H54 (cell line): ENCODE results near the gene RIN1.
"Not testable (repeated sequence)": the region's sequence is repeated elsewhere in the genome, so short reads cannot be mapped to it uniquely, and the experiment has no call there.

ENCODE experiments used
- DNase-seq: peaks from one replicate; pipeline ENCODE4 v3.0.0; 2011; ENCODE audit warnings: low spot score, mixed read lengths; ENCODE audit not compliant: insufficient read length
- FAIRE-seq: peaks from 3 replicates; lab custom pipeline; 2011; peaks lifted over from hg19 to GRCh38; lab: Jason Lieb, UNC
- POLR2A ChIP-seq: IDR thresholded peaks from 2 replicates; pipeline ENCODE4 v1.6.1; 2011; ENCODE audit warnings: low read depth, mild to moderate bottlenecking, low read length

RIN1 gene

GRCh38 chr11:66365711-66366619, 29.7 kb upstream of the RIN1 start:
- no peak for DNase-seq
- no peak for TF ChIP-seq POLR2A
- no peak for FAIRE-seq

- DNase-seq (no peak), FAIRE-seq (no peak)
- TF ChIP-seq POLR2A, result no peak
These were observed 28.9 kb upstream of the RIN1 start for GRCh38 chr11:66365166-66365565.

GRCh38 chr11:66363805-66364535, 27.7 kb upstream of the RIN1 start:
- DNase-seq, result peak; percentile 70
- TF ChIP-seq POLR2A, result no peak
- no peak for FAIRE-seq

GRCh38 chr11:66363187-66363601, 27.0 kb upstream of the RIN1 start:
- DNase-seq (no peak), FAIRE-seq (no peak)
- TF ChIP-seq POLR2A, result no peak

GRCh38 chr11:66362481-66363147, 26.4 kb upstream of the RIN1 start:
- FAIRE-seq, result no peak
- DNase-seq, result no peak
- no peak for TF ChIP-seq POLR2A

GRCh38 chr11:66361502-66361941, 25.3 kb upstream of the RIN1 start:
- FAIRE-seq (no peak), DNase-seq (no peak)
- TF ChIP-seq POLR2A, result no peak

GRCh38 chr11:66360406-66361073, 24.3 kb upstream of the RIN1 start:
- no peak for TF ChIP-seq POLR2A
- no peak for DNase-seq
- no peak for FAIRE-seq

GRCh38 chr11:66359662-66360087, 23.4 kb upstream of the RIN1 start:
- no peak for FAIRE-seq
- DNase-seq, result no peak
- TF ChIP-seq POLR2A, result no peak

GRCh38 chr11:66350560-66351235, 14.5 kb upstream of the RIN1 start:
- DNase-seq, FAIRE-seq: not testable (repeated sequence)

GRCh38 chr11:66349084-66349386, 12.8 kb upstream of the RIN1 start:
- FAIRE-seq (no peak), DNase-seq (no peak)
- no peak for TF ChIP-seq POLR2A

GRCh38 chr11:66347425-66348276, 11.4 kb upstream of the RIN1 start, which contains the start of gene B4GAT1:
Gene B4GAT1, minus strand, starts transcription at chr11:66347629. Its CDS starts 84 bp downstream, at chr11:66347545.
- no peak for FAIRE-seq

More at GRCh38 chr11:66347425-66348276, 11.4 kb upstream of the RIN1 start, which contains the start of gene B4GAT1:
- peak; percentile 50 for TF ChIP-seq POLR2A
- no peak for DNase-seq
